SK-N-SH (cell line): ENCODE measurements around the gene VOPP1.

Experiments
- CHD2 ChIP-seq: fragments of 150-350 bp; IDR thresholded peaks from 2 replicates; pipeline ENCODE4 v1.6.1; 2018; ENCODE audit warnings: low read length; ENCODE audit not compliant: partially characterized antibody
- CTCF ChIP-seq: fragments of 200-600 bp; sonication (generic); IDR thresholded peaks from 2 replicates; pipeline ENCODE4 v1.6.1; 2017; ENCODE audit warnings: antibody characterized with exemption, mild to moderate bottlenecking, moderate library complexity
- EP300 ChIP-seq, 2 experiments: IDR thresholded peaks; 2 replicates each; pipeline versions ENCODE4 v1.4.0 to v1.6.1; 2012; ENCODE audit warnings: borderline replicate concordance in 1 of 2, low read depth in 1 of 2, low read length in 1 of 2
- EZH2phosphoT487 ChIP-seq: fragments of 200-600 bp; sonication (generic); IDR thresholded peaks from 2 replicates; pipeline ENCODE4 v1.6.1; 2017; ENCODE audit warnings: low read depth, mixed run types, mild to moderate bottlenecking, antibody characterized with exemption, moderate library complexity, borderline replicate concordance
- FOSL2 ChIP-seq: IDR thresholded peaks from 2 replicates; pipeline ENCODE4 v1.4.0; 2012; ENCODE audit warnings: low read depth, mild to moderate bottlenecking, moderate library complexity, borderline replicate concordance
- FOXJ3 ChIP-seq: sonication (generic); formaldehyde crosslinking; IDR thresholded peaks from 2 replicates; pipeline ENCODE4 v1.5.1; 2020; ENCODE audit warnings: mild to moderate bottlenecking, missing genetic modification reagents
- GABPA ChIP-seq: IDR thresholded peaks from 2 replicates; pipeline ENCODE4 v1.4.0; 2012; ENCODE audit warnings: low read depth, mild to moderate bottlenecking
- GATA2 ChIP-seq: sonication (generic); formaldehyde crosslinking; IDR thresholded peaks from 2 replicates; pipeline ENCODE4 v1.5.0; 2020; ENCODE audit warnings: mild to moderate bottlenecking, missing genetic modification reagents
- PBX3 ChIP-seq: IDR thresholded peaks from 2 replicates; pipeline ENCODE4; 2012
- POLR2AphosphoS5 ChIP-seq: IDR thresholded peaks from 2 replicates; pipeline ENCODE4 v1.6.1; 2012; ENCODE audit warnings: low read depth, low read length
- RAD21 ChIP-seq: IDR thresholded peaks from 2 replicates; pipeline ENCODE4 v1.6.1; 2012; ENCODE audit warnings: mild to moderate bottlenecking, low read length
- REST ChIP-seq: IDR thresholded peaks from 2 replicates; pipeline ENCODE4 v1.6.1; 2012; ENCODE audit warnings: mild to moderate bottlenecking, low read depth, low read length, moderate library complexity
- RFX5 ChIP-seq: IDR thresholded peaks from 2 replicates; pipeline ENCODE4 v1.6.1; 2012; ENCODE audit warnings: mild to moderate bottlenecking, improper control_type of control experiment, low read length
- YY1 ChIP-seq: IDR thresholded peaks from 2 replicates; pipeline ENCODE4 v1.4.0; 2012; ENCODE audit warnings: low read depth, mild to moderate bottlenecking

- no peak for TF ChIP-seq CTCF
- TF ChIP-seq PBX3: no peak
- no peak for TF ChIP-seq RAD21
- no peak for TF ChIP-seq REST
- no peak for TF ChIP-seq GATA2 (CRISPR knock-in tag)
- no peak for TF ChIP-seq EP300 (IDR thresholded peaks at IDR 0.05; ENCODE audit: borderline replicate concordance in 1 of 2, low read depth in 1 of 2, low read length in 1 of 2)
- no peak for TF ChIP-seq CHD2
- TF ChIP-seq EZH2phosphoT487: no peak
- TF ChIP-seq FOXJ3 (CRISPR knock-in tag): no peak
- no peak for TF ChIP-seq RFX5
- TF ChIP-seq GABPA: no peak
- no peak for TF ChIP-seq YY1
- no peak for TF ChIP-seq POLR2AphosphoS5
- TF ChIP-seq FOSL2: no peak
These were observed 10.6 kb downstream of the VOPP1 start for GRCh38 chr7:55561690-55562089.
